HG02938 (cell line): ENCODE measurements around the gene ERFE.

Experiments used
- ATAC-seq: cut with Tn5 transposase; IDR thresholded peaks from one replicate; pipeline ENCODE4 v1.9.1; 2021; ENCODE audit warnings: mild to moderate bottlenecking, moderate library complexity; ENCODE audit not compliant: unreplicated experiment

Gene ERFE

DNA sequence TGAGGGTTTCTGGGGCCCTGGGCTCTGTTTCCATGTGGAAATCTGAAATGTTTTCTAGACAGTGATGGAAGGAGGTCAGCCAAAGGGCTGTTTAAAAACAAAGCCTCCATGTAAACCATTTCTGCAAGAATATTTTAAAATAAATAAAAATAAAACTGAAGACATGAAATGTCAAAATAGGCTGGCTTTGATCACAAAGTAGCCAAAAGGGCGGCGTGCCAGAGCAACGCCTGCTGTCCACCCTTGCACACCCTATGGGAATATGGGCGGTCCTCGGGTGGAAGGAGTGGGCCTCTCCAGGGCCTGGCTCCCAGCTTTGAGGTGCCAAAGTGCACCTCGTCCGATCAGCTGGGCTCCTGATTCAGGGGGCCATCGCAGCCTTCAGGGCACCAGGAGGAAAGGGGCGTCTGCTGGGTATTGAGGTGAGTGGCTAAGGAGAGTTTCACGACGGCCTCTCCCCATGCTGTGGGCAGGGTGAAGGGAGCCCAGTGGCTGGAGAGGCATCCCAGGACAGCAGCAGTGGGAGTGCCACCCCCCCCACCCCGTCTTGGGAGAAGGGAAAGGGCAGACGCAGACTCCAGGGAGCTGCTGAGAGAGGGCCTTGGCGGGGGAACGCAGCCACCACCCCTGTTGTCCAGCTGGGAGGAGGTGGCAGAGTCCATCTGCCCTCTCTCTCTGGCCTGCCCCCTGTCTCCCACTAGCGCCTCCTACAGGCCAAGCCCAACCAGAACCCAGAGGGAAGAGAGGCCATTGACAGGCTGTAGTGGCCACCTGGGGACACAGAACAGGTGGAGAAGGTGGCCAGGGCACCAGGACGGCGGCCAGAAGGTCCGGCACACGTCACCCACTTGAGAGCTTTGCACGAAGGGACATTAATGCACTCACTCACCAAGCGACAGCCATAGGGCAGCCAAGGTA lies 5.7 kb upstream of the ERFE start:
- ATAC-seq = no peak

DNA sequence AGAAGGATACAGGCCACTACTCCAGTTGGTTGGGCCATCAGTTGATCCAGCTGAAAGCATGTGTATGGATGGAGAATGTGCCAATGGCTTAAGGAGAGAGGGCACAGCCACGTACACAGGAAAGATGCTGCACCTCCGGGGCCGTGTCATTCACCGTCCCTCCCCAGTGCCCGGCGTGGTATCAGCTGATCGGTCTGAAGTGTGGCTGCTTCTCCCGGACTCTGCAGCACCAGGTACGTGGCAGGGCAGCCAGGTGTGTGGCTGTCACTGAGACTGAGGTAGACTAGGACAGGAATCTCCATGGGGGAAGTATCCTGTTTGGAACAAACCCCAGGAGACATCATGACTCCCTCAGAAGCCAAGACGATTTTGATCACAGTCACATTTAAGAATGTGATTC lies 4.2 kb upstream of the ERFE start:
- ATAC-seq = no peak

DNA sequence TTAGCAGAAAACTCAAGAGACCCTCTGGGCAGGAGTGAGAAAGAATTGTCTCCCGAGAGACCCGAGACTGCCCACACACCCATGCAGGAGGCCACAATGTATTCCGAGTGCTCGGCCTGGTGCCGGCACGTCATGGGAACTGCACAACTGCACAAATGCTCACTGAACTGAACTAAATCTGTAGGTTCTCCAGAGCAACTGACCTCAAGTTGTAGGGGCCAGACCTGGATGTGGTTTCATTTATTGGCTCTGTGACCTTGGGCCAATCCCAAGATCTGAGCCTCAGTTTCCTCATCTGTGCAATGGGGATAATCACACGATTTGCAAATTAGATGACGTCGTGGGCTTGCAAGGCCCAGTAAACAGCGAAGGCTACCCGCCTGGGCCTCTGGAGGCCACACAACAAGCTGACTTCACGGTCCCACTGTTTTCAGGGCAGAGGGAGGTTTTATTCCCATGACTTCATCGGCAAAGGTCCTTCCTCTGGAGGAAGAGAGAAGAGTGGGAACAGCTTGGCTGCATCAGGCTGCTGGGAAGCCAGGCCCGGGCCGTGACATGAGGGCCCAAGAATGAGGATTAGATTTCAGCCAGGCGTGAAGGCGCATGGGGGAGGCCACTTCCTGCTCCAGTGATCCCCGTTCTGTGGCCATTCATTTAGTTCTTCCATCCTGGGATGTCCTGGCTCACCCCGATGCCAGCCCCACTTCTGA lies 3.6 kb upstream of the ERFE start:
- ATAC-seq = no peak

DNA sequence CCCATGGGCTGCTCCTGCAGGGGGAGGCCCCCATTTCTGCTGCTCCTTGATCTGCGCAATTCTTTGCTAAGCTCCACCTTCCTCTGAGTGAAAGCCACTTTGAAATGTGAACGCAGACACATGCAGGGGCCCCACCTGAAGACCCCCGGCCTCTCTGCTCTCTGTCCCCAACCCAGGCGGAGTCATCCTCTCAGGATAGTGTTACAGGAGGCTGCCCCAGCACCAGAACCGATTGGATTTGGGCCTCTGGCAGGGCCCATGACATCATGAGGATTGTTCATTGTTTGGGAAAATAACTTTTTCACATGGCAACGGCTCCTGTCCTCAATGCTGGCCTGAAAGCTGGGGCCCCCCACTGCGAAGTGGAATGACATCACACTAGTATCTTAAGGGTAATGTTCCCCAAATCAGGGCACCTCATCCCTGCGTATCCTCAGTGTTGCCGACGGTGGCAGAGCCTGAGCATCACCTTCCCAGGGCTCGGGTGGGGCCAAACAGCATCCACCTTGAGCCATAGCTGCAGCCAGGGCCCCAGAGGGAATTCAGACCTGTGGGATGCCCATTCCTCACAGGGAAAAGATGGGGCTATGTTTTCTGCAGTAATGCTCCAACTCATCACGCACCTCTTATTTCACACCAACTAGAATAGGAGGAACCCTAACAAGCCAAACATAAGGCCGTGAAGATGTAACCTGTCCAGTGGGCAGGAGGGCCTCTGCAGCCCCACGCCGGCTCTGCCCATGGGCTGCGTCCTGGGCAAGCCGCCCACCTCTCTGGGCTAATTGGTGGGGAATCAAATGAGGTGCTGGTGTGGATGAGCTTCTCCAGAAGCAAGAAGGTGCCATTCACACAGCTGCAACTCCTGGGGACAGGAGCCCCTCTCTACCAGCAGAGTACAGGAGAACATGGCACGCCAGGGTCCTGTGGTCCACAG lies 2.7 kb upstream of the ERFE start:
- no peak for ATAC-seq

DNA sequence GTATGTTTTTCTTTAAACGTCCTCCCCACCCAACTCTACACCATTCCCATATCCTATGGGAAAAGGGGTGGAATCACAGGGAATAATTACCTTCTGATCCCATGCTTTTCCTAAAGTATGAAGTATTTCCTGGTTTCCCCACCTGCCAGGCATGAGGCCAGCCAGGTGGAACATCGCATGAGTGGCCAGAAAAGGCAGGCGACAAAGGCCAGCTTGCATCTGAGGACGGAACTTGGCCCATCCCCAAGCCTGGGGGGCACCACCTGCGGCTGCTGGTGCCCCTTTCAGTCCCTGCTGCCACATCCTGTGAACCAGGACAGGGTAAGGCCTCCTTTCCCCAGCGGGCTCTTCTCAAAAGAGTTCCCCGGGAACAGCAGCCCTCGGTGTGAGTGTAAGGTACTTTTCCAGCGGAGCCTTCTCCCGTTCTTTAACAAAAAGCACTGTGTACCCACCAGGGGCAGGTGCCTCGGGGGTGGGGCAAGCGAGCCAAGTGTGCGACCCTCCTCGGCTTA lies 1.2 kb upstream of the ERFE start:
- no peak for ATAC-seq

DNA sequence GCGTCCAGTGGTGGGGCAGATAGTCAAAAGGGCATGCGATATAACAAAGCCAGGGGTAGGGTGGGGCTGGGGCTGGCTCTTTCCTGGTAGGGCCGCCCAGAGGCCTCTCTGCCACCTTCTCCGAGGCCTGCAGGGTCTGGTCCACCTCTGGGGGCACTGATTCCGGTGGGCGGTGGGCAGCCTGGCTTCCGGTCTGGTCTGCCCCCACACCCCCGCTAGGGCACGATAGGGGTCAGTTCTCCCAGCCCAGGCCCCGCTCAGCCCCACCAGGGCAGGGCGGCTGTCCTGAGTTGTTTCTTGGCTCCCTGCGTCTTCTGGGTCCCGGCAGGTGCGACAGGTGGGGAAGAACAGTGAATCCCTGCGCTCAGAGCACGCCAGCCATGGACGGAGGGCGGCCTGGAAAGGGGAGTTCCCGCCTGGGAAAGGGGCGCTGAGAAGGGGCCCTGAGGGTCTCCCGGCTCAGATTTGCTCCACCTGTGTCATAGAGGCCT lies 707 bp upstream of the ERFE start:
- ATAC-seq = no peak

DNA sequence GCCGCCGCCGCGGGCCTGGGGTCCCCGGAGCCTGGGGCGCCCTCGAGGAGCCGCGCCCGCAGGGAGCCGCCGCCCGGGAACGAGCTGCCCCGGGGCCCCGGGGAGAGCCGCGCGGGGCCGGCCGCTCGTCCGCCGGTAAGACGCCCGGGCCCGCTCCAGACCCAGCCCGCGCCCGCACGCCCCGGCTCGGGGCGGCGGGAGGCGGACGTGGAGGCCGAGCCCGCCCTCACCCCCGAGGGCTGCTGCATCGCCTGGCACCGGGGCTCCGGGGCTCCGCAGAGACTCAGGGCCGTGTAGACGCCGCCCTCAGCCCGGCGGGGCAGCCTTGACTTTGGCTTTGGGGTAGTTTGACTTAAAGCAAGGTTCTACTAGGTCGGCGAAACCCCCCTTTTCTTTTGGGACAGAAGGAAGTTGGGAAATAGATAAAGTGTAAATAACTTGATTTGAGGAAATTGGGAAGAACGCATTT lies 335 bp downstream of the ERFE start:
- no peak for ATAC-seq

DNA sequence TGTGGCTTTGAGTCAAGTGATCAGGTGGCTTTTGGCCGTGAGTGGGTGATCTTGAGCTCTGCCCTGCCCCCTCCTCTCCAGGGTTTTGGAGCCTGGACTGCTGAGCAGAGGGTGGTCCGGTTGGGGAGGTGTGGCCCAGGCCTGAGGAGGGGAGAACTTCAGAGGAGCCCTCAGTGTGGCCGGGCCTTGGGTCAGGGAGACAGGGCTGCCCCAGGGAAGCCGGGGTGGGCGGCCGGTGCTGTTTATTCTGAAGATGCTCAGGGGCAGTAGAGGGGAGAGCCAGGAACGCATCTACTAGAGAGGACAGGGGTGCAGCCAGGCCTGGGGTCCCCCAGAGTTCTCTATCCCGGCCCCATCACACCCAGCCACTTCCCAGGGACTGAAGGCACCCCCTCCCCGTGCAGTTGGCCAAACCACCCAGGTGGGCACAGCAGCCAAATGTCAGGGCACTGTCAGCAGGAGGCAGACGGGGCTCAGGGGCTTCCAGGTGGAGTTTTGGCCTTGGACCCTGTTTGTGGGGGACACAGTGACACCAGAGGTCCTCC lies 963 bp downstream of the ERFE start:
- no peak for ATAC-seq

DNA sequence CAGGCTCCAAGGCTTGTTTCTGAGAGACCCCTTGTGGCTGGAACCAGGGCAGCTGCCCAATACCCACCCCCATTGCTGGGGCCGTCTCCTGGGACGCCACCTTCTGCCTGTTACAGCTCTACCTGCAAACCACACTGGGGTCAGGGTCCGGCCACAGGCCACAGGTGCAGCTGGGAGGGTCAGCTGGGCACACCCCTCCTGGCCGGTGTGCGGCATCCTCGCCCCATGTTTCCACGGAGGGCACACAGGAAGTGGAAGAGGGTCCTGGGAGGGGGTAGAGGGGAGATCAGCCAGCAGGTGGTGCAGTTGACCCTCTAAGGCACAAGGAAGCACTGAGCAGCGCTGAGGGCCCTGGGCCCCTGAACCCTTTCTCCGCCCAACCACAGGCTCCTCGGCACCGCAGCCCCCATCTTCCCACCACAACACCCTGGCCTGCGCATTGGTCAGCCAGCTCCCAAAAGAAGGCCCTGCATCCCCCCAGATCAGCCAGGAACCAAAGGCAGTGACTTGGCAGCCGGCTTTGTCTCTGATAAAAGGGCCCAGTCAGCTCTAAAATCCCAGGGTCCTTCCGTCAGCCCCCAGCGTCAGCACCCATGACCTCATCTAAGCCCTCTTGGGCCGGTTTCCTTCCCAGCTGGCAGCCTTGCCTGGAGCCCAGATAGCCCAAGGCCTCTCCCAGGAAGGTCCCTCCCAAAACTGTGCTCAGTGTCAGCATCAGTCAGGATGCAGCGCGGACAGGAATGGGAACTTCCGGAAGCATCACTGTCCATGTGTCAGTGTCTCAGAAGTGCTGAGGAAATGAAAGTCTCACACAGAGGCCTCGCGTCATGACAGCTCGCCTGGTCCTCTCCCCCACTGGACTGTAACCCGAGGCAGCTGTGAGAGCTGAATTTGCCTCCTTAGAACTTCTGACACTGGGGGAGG lies 1.7 kb downstream of the ERFE start:
- ATAC-seq = no peak

DNA sequence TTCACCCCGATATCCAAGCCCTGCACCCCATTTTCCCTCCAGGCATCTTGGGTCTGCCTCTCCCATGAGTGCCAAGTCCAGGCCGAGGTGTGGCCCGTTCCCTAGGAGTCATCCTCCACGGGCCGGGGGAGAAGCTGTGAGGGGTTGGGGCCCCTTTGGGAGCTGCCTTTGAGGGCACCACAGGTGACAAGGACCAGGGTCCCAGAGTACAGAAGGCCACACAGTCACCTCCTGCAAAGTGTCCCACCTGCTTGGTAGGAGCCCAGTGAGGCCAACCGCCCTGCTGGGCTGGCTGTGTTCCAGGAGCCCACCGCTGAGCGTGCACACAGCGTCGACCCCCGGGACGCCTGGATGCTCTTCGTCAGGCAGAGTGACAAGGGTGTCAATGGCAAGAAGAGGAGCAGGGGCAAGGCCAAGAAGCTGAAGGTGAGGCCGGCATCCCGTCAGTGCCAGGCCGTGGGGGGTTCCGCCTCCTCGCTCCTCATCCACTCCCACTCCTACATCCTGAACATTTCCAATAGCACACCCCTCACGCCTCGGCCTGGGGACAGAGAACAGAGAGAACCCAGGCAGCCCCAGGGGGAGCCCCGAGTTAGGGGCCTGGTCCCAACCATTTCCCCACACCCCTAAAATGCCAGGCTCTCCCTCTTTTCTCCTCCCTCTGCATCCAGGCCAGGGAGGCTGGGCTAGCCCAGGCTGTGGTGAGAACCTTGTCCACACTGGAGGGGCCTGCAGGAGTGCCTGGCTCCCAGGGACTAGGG lies 2.7 kb downstream of the ERFE start:
- ATAC-seq = no peak

DNA sequence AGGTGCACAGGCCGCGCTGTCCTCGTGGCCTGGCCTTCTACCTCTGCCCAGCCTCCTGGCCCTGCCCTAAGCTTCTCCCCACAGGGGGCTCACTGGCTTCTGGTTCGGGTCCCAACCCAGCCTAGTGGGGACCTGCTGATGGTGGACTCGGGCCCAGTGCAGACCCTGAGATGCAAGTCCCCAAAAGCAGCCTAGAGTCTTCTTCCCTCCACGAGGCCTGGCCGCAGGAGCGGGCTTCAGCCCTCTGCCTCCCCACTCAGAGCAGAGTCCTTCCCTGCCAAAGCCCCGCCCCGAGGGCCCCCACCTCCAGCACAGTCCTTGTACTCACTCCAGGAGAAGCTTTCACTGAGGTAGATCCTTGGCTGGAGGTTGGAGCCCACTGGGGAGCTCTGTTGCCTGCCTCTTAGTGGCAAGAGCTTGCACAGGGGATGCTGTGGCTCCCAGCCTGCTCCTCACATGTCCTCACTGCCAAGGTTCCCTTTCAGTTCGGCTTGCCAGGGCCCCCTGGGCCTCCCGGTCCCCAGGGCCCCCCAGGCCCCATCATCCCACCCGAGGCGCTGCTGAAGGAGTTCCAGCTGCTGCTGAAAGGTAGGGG lies 3.6 kb downstream of the ERFE start:
- ATAC-seq = no peak

DNA sequence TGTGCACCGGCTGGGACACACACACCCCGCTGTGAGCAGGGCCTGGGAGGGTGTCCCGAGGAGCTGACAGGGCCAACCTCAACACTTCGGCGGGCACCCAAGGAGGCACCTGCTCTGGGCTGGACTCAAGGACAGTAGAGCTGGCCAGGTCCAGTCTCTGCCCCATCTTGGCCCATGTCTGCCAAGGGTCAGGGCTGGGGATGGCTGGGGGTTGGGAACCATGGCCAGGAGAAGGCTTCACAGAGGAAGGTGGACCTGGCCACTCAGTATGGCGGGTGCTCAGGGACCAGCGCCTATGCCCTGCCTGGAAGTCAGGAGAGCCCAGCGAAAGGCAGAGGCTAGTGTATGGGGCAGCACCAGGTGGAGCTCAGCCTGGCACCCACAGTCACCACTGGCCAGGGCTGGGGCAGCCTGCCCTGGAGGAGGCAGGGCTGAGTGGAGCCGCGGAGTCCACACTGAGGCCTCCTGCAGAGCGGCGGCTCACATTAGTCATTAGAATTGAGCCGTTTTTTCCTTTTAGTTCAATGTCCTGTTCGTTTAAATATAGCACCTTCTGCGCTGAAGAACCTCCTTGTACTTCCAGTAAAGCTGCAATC lies 4.2 kb downstream of the ERFE start:
- ATAC-seq = no peak

DNA sequence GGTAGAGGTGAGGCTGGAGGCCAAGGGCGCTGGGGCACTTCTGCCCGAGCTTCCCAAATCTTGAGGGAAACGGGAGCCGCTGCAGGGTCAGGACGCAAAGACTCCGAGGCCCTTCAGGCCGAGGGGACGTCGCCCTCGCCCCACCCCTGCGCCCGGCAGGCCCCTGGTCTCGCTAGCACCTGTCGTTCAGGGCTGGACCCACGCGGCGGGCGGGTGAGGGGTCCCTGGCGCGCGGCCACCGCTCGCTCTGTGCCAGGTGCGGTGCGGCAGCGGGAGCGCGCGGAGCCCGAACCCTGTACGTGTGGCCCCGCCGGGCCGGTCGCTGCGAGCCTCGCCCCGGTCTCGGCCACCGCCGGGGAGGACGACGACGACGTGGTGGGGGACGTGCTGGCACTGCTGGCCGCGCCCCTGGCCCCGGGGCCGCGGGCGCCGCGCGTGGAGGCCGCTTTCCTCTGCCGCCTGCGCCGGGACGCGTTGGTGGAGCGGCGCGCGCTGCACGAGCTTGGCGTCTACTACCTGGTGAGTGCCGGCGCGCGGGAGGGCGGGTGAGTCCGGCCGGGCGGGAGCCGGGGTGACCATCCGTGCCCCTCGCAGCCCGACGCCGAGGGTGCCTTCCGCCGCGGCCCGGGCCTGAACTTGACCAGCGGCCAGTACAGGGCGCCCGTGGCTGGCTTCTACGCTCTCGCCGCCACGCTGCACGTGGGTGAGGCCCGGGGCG lies 4.9 kb downstream of the ERFE start:
- ATAC-seq = no peak

DNA sequence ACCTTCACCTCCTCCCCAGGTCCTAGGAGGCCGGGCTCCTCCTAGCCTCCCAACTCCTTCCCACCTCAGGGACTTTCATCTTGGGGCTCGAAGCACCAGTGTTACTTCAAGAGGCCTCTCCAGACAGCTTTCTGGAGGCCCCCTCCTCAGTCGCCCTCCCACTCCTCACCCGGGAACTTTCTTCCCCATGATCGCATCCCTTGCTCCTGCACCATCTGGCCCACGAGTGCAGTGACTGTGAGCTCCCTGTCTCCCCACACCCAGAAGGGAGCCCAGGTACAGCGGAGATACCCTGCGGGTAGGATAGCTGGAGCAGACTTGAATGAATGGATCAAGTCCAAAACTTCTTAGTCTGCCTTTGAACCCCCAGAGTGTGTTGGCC lies 6.1 kb downstream of the ERFE start:
- no peak for ATAC-seq

DNA sequence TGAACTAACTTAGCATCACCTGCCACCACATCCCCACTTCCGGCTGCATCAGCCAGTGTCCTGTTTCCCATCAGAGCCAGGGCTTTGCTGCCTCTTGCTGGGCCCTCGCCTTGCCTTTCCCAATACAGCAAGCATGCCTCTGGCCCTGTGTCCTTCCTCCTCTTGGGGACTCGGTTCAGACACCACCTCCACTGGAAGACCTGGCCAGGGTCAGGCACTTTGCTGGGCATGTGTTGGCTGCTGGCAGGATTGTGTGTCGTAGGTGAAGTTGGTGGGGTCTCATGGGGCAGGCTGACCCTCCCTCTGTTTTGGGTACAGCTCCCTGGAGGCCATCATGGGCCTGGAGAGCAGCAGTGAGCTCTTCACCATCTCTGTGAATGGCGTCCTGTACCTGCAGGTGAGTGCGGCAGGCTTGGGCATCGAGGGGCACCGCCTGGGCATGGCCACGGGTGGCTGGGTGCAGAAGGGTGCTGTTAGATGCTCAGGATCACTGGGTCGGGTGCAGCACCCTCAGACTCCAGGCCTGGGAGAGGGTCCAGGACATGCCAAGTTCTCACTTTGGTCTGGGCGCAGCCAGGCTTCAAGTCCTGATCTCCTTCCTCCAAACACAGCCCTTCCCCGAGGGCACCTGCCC lies 6.6 kb downstream of the ERFE start:
- ATAC-seq = no peak

DNA sequence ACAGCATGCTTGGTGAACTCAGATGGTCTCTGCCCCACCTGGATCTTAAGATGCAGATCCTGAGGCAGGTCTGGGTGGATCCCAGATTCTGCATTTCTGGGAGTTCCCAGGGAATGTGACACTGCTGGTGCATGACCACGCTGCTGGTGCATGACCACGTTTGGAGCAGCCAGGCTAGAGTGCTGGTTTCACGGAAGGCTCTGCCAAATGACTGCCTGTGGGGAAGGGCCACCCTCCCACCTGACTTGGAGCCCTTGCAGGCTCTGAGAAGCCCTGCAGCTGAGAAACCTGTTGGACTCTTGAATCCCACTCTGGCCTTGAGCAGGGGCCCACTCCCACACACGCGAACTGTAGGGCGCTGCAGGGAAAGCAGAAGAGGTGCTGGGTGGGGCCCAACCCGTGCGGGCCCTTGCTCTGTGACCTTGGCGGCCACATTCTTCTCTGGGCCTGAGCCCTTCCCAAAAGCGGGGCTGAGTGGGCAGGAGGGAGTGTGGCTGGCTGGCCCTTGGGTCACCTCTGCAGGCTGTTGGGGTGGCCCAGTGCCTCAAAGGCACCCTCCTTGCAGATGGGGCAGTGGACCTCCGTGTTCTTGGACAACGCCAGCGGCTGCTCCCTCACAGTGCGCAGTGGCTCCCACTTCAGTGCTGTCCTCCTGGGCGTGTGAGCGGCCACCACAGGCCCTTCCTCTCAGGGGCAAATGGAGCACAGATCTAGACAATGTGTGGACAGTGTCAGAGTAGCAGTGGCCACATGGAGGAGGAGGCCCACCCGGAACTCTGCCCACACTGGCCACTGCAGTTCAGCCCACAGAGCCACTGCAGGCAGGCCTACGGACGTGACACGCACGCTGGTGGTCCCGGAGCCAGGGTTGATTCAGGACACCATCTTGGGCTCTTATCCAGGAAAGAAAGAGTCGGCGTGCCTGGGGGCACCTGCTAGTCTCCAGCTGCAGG lies 7.9 kb downstream of the ERFE start:
- ATAC-seq = no peak
